Brain pericyte (primary cell): ENCODE results near the gene COL9A2.

Source experiments
- DNase-seq: peaks from one replicate; pipeline ENCODE4 v3.0.0-alpha.2; 2012; ENCODE audit warnings: low read depth, low spot score

Gene COL9A2

GRCh38 chr1:40318476-40318875 lies 1.4 kb upstream of the COL9A2 start:
- DNase-seq = no peak

- no peak for DNase-seq
These were observed 448 bp upstream of the COL9A2 start for GRCh38 chr1:40317394-40318074.

- DNase-seq = no peak
These were observed 1.1 kb downstream of the COL9A2 start for GRCh38 chr1:40315795-40316594.

GRCh38 chr1:40315239-40315794 lies 1.8 kb downstream of the COL9A2 start:
- DNase-seq = peak; percentile 57

GRCh38 chr1:40314721-40315238 lies 2.3 kb downstream of the COL9A2 start:
- DNase-seq = no peak

- no peak for DNase-seq
These were observed 2.9 kb downstream of the COL9A2 start for GRCh38 chr1:40313958-40314720.

- no peak for DNase-seq
These were observed 3.6 kb downstream of the COL9A2 start for GRCh38 chr1:40313329-40313957.

GRCh38 chr1:40312238-40313205 lies 4.6 kb downstream of the COL9A2 start:
- DNase-seq = no peak

- DNase-seq = no peak
These were observed 5.4 kb downstream of the COL9A2 start for GRCh38 chr1:40311692-40312091.

GRCh38 chr1:40310983-40311642 lies 6.0 kb downstream of the COL9A2 start:
- no peak for DNase-seq

- no peak for DNase-seq
These were observed 7.0 kb downstream of the COL9A2 start for GRCh38 chr1:40310129-40310461.

GRCh38 chr1:40309374-40310128 lies 7.5 kb downstream of the COL9A2 start:
- no peak for DNase-seq

GRCh38 chr1:40308036-40308727 lies 8.9 kb downstream of the COL9A2 start:
- no peak for DNase-seq

- no peak for DNase-seq
These were observed 9.9 kb downstream of the COL9A2 start for GRCh38 chr1:40307186-40307585.

GRCh38 chr1:40306296-40306695 lies 10.8 kb downstream of the COL9A2 start:
- no peak for DNase-seq

GRCh38 chr1:40305871-40306270 lies 11.2 kb downstream of the COL9A2 start:
- DNase-seq = no peak

GRCh38 chr1:40305451-40305850 lies 11.6 kb downstream of the COL9A2 start:
- no peak for DNase-seq

GRCh38 chr1:40303790-40304189 lies 13.3 kb downstream of the COL9A2 start:
- no peak for DNase-seq
